ENCODE results near the gene MAT1A. TPM values are rescaled to one million over a fixed set of nuclear protein-coding genes. Genes with fewer than 3 reads are reported as not detected.

MAT1A gene
- total RNA-seq, 1 experiment from 2014 or later: 1.6 TPM

DNA sequence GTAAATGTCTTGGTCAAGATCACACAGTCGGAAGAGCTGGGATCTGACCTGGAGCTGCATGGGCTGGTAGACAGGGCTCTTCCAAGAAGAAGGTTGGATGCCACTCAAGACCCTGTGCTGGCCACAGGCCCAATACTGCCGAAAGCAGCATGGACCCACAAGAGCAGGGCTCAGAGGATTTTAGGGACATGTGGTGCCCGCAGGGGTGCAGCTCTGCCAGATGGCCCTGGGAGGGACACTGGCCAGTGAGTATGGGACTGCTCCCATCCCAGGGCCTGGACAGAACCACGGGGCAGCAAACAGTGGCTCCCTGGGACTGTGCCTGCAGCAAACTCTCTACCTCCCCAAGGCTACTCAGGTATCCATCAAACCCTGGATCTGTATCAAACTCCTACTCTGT is 12.4 kb downstream of the MAT1A start:
- ChIA-PET POLR2A (no interaction called here), RAD21 (ENCODE audit: low non-redundant PET in 1 of 2, low total read pairs in 2 of 2, uncharacterized antibody in 2 of 2, unreplicated experiment in 2 of 2) (no interaction called here)
- no TSS peak for BruUV-seq (replicated peaks)

More for the DNA sequence above, 12.4 kb downstream of the MAT1A start:
- H3K79me2 ChIP-seq (ENCODE audit: insufficient read depth, low read length): no peaks in the 10 kb centered on the region
- H2AFZ ChIP-seq (ENCODE audit: low read depth, low read length, poor library complexity, severe bottlenecking): no peak overlapping the region
- H3K4me3 ChIP-seq (replicated peaks in 1 of 2; ENCODE audit: low read depth in 1 of 2, low read length in 2 of 2): no peak overlapping the region
- H4K20me1 ChIP-seq (ENCODE audit: insufficient read depth): no peaks in the 10 kb centered on the region
- CTCF ChIA-PET: no interaction called here
- no peak overlapping the region for H3K27ac ChIP-seq (ENCODE audit: low read depth, low read length)
- no peak overlapping the region for H3K4me2 ChIP-seq (ENCODE audit: low read length)
- TF ChIP-seq POLR2A (IDR thresholded peaks at IDR 0.05; ENCODE audit: borderline replicate concordance, extremely low read depth, insufficient read depth, insufficient read length): no peak
- no peak for TF ChIP-seq SP1 (IDR thresholded peaks at IDR 0.05; ENCODE audit: low read depth)
- no peak for TF ChIP-seq RAD21 (IDR thresholded peaks at IDR 0.05; ENCODE audit: low read depth)
- TF ChIP-seq, protein P1, sequence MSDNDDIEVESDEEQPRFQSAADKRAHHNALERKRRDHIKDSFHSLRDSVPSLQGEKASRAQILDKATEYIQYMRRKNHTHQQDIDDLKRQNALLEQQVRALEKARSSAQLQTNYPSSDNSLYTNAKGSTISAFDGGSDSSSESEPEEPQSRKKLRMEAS (IDR thresholded peaks at IDR 0.05): no peak
- no peak for TF ChIP-seq SRF (IDR thresholded peaks at IDR 0.05; ENCODE audit: low read depth)
- TF ChIP-seq CTCF (IDR thresholded peaks at IDR 0.05 in 2 of 3, conservative IDR thresholded peaks at IDR 0.05 in 1 of 3; ENCODE audit: borderline replicate concordance in 1 of 3, insufficient read depth in 1 of 3, low read depth in 2 of 3, low read length in 2 of 3): no peak
- TF ChIP-seq ELF1 (IDR thresholded peaks at IDR 0.05; ENCODE audit: borderline replicate concordance, low read depth): no peak
- no peak for TF ChIP-seq ZFX (IDR thresholded peaks at IDR 0.05)
- no peak for TF ChIP-seq YY1 (IDR thresholded peaks at IDR 0.05; ENCODE audit: extremely low read depth, insufficient replicate concordance, low read depth, low read length)
- TF ChIP-seq, protein P2, sequence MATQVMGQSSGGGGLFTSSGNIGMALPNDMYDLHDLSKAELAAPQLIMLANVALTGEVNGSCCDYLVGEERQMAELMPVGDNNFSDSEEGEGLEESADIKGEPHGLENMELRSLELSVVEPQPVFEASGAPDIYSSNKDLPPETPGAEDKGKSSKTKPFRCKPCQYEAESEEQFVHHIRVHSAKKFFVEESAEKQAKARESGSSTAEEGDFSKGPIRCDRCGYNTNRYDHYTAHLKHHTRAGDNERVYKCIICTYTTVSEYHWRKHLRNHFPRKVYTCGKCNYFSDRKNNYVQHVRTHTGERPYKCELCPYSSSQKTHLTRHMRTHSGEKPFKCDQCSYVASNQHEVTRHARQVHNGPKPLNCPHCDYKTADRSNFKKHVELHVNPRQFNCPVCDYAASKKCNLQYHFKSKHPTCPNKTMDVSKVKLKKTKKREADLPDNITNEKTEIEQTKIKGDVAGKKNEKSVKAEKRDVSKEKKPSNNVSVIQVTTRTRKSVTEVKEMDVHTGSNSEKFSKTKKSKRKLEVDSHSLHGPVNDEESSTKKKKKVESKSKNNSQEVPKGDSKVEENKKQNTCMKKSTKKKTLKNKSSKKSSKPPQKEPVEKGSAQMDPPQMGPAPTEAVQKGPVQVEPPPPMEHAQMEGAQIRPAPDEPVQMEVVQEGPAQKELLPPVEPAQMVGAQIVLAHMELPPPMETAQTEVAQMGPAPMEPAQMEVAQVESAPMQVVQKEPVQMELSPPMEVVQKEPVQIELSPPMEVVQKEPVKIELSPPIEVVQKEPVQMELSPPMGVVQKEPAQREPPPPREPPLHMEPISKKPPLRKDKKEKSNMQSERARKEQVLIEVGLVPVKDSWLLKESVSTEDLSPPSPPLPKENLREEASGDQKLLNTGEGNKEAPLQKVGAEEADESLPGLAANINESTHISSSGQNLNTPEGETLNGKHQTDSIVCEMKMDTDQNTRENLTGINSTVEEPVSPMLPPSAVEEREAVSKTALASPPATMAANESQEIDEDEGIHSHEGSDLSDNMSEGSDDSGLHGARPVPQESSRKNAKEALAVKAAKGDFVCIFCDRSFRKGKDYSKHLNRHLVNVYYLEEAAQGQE (IDR thresholded peaks at IDR 0.05; ENCODE audit: low read depth): no peak
- TF ChIP-seq EGR1 (IDR thresholded peaks at IDR 0.05; ENCODE audit: low read depth): no peak
- TF ChIP-seq CBX3 (IDR thresholded peaks at IDR 0.05; ENCODE audit: low read depth): no peak
- H3K36me3 ChIP-seq (ENCODE audit: control insufficient read depth in 1 of 2, insufficient read depth in 2 of 2, low read length in 2 of 2): no peaks in the 10 kb centered on the region
- intact Hi-C loops (cut with micrococcal nuclease): no loop called here
- DNase-seq (ENCODE audit: low read depth, low spot score) (no peak), ATAC-seq (no peak)
- no peaks in the 10 kb centered on the region for H3K9me2 ChIP-seq (ENCODE audit: insufficient read depth)
- H3K4me1 ChIP-seq (ENCODE audit: control insufficient read depth in 1 of 2, insufficient read depth in 2 of 2, low read length in 2 of 2): no peaks in the 10 kb centered on the region
- no peak overlapping the region for H3K9ac ChIP-seq (ENCODE audit: low read length)
- no peaks in the 10 kb centered on the region for H3K27me3 ChIP-seq (ENCODE audit: insufficient read depth, low read length)
- no peaks in the 10 kb centered on the region for H3K9me3 ChIP-seq (ENCODE audit: control insufficient read depth in 1 of 2, insufficient read depth in 1 of 2, low read depth in 1 of 2, low read length in 2 of 2)
